Measurements from ENCODE around the gene HSPBAP1. TPM values are rescaled to one million over a fixed set of nuclear protein-coding genes. Genes with fewer than 3 reads are reported as not detected.

The HSPBAP1 gene, protein sequence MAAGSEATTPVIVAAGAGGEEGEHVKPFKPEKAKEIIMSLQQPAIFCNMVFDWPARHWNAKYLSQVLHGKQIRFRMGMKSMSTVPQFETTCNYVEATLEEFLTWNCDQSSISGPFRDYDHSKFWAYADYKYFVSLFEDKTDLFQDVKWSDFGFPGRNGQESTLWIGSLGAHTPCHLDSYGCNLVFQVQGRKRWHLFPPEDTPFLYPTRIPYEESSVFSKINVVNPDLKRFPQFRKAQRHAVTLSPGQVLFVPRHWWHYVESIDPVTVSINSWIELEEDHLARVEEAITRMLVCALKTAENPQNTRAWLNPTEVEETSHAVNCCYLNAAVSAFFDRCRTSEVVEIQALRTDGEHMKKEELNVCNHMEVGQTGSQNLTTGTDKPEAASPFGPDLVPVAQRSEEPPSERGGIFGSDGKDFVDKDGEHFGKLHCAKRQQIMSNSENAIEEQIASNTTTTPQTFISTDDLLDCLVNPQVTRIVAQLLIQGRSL
- total RNA-seq: 4.2 and 8.7 TPM in 2 replicates

DNA sequence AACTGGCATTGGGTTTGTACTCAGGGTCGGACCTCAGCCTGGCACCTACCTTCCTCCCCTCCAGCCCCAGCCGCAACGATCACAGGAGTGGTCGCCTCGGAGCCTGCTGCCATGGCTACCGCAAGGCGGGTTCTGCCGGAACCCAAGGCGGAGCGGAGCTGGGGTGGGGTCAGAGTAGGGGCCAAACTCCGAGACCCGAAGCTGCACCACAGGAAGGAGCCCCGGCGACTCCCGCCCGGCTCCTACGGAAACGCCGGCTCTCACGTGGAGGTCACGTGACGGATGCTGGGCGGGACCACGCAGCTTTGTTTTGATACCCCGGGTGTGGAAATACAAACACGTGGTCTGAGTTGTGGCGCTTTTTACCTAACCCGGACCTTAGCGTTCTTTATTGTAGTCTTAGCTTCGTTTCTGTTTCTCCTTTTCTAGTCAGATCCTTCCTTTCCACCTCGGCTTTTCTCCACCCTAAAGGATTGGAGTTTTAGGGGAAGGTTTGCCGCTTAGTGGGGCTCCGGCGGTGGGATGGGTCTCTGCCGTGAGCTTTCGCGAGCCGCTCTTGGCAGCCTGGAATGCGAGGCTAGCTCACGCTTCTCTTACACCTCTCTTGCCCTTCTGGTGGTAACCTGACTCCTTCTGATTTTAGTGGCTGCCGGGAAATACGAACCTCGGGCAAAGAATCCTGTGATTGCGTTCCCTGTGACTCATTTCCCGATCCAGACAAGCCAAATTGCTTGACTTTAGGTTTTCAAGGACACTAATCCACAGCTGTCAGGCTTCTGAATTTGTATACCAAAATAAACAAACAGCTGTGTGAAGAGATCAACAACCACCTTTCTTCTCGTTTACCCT is at the start of gene HSPBAP1:
Gene HSPBAP1, minus strand, starts transcription at position 264 of the 849 bp plus-strand sequence. Its CDS starts 151 bp downstream, at position 113.

GRCh38 chr3:122794779-122795673 is 1.4 kb upstream of the HSPBAP1 start, which contains the start of gene SLC49A4:
TSS of gene SLC49A4 (plus strand) at chr3:122795069. CDS start at chr3:122795193, 124 bp downstream.

Other genes starting within 250 kb of the HSPBAP1 start
- gene PARP9, start 229.5 kb downstream of the HSPBAP1 start, total RNA-seq: 15.7 and 17.2 TPM in 2 replicates
- 11.0 and 15.9 TPM in 2 replicates for gene DTX3L, start 229.5 kb downstream of the HSPBAP1 start, total RNA-seq
- under 0.01 and 0.56 TPM in 2 replicates for gene PARP15, start 216.2 kb downstream of the HSPBAP1 start, total RNA-seq
- 36.0 and 64.0 TPM in 2 replicates for gene PARP14, start 113.0 kb downstream of the HSPBAP1 start, total RNA-seq
- 13.4 and 23.1 TPM in 2 replicates for gene SLC49A4, start 1.2 kb upstream of the HSPBAP1 start, total RNA-seq
- under 0.01 and 0.28 TPM in 2 replicates for gene SEMA5B, start 233.9 kb upstream of the HSPBAP1 start, total RNA-seq